Activated CD8-positive, alpha-beta memory T cell treated with anti-CD3 and anti-CD28 coated beads, Interleukin-2, amount 10 ng/mL, durations not matched to agents 7 days and 5 days (primary cell): Measurements from ENCODE around the gene GMDS. TPM values are rescaled to one million over a fixed set of nuclear protein-coding genes. Genes with fewer than 3 reads are reported as not detected.

ENCODE experiments used
- ATAC-seq: fragments of 150-1000 bp; cut with Tn5 transposase; one replicate; pipeline ENCODE4 v1.10.0; 2021; ENCODE audit warnings: moderate library complexity
- CTCF ChIA-PET: fragments of 350-600 bp; sonication (Branson Sonifier 250); formaldehyde crosslinking; loops from one replicate; lab custom pipeline; 2021; ENCODE audit warnings: antibody characterized with exemption; lab: Charles Lee
- DNase-seq: peaks from one replicate; pipeline ENCODE4 v3.0.0-alpha.2; 2020
- H3K27ac Mint-ChIP-seq: one replicate; pipeline ENCODE4 v1.8.0; 2021; ENCODE audit warnings: mild to moderate bottlenecking, mixed read lengths
- H3K27me3 Mint-ChIP-seq: one replicate; pipeline ENCODE4 v1.8.0; 2021; ENCODE audit warnings: mixed read lengths
- H3K36me3 Mint-ChIP-seq: one replicate; pipeline ENCODE4 v1.8.0; 2021; ENCODE audit warnings: mild to moderate bottlenecking, mixed read lengths
- H3K4me1 Mint-ChIP-seq: one replicate; pipeline ENCODE4 v1.8.0; 2021; ENCODE audit warnings: mixed read lengths
- H3K4me3 Mint-ChIP-seq: one replicate; pipeline ENCODE4 v1.8.0; 2021; ENCODE audit warnings: mild to moderate bottlenecking, moderate library complexity, mixed read lengths
- H3K9me3 Mint-ChIP-seq: one replicate; pipeline ENCODE4 v1.8.0; 2022; ENCODE audit warnings: low read depth, mixed read lengths
- total RNA-seq, 2 experiments: library from RNA; stranded (reverse); gene quantifications; one replicate each; pipeline ENCODE4 v1.2.3, GENCODE V29; 2021

Gene GMDS
- total RNA-seq, 2 experiments from 2014 or later: 28.2 to 36.9 TPM

GRCh38 chr6:1834646-1835516 lies 410.5 kb downstream of the GMDS start:
- H3K4me1 Mint-ChIP-seq: no peaks in the 10 kb centered on the region
- no peaks in the 10 kb centered on the region for H3K27me3 Mint-ChIP-seq
- H3K9me3 Mint-ChIP-seq: no peaks in the 10 kb centered on the region
- ATAC-seq: no peak
- H3K36me3 Mint-ChIP-seq: no peaks in the 10 kb centered on the region
- no peak for DNase-seq
- no peak overlapping the region for H3K27ac Mint-ChIP-seq
- H3K4me3 Mint-ChIP-seq: no peak overlapping the region
- CTCF ChIA-PET: no interaction called here

DNA sequence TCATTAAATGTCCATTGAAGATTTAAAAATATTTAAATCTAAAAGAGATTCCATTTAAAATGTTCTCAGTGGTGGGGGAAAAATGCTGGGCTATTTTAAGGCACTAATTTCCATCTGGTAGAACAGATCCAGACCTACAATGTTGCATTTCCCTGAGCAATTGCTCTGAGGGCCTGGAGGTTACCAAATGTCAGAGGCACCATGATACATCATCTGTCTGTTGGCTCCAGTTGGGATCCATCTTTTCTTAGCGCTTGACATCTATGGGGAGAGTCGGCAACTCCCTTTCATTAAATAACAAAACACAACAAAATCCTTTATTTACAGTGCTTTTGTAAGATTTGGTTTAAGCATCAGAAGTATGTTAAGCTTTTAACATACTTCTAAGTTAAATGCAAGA lies 411.2 kb downstream of the GMDS start:
- Mint-ChIP-seq H3K4me1 (no peaks in the 10 kb centered on the region), H3K27me3 (no peaks in the 10 kb centered on the region), H3K27ac (no peak overlapping the region), H3K4me3 (no peak overlapping the region), H3K36me3 (peaks cover 3% of the 10 kb centered on the region), H3K9me3 (no peaks in the 10 kb centered on the region)
- CTCF ChIA-PET: no interaction called here
- no peak for DNase-seq
- no peak for ATAC-seq

DNA sequence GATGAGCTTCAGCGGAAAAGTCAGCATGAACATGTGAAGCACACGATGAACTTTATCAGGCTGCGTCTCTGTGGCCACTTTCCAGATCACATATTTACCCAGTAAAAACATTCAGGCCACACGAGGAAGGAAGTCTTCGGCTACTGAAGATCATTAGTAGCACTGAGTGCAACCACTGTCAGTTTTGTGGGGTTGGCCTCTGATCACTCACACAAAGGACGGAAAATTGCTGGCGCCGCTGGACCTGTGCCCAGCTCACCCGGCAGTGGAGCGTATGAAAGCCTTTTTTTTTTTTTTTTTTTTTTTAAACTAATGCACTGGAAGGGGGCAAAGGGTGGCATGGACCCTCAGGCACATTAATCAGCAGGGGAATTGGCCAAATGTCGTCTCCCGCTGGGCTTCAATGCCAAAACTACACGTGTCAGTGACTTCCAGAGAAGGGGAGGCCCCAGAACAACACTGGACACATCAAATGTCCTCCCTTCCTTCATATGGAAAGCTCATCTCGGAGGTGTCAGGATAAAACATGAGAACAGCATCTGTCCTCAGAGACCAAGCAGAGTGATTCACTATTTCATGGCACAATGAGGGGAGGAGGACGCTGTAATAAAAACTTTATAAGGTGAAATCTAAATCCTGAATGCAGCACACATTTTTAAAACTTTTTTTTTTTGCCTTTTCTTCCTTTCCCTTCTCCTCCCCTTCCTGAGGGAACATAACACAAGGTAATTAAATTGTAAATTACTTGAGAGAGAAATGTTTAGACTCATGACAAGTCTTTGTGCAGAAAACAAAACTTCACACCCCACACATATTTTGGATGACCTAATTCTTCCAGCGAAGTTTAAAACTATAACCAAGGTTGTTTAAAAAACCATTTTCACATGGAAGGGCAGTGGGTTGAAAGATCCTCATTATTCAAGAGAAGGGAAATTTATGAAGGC lies 412.3 kb downstream of the GMDS start:
- CTCF ChIA-PET: no interaction called here
- H3K4me3 Mint-ChIP-seq: no peak overlapping the region

GRCh38 chr6:1832358-1832757 lies 413.0 kb downstream of the GMDS start:
- CTCF ChIA-PET: no interaction called here
- Mint-ChIP-seq H3K9me3 (peaks cover 16% of the 10 kb centered on the region), H3K4me1 (no peaks in the 10 kb centered on the region), H3K27ac (no peak overlapping the region), H3K36me3 (peaks cover 17% of the 10 kb centered on the region), H3K27me3 (no peaks in the 10 kb centered on the region), H3K4me3 (no peak overlapping the region)
- no peak for DNase-seq
- ATAC-seq: no peak

More for the DNA sequence above, 412.3 kb downstream of the GMDS start:
- DNase-seq (no peak), ATAC-seq (no peak)
- Mint-ChIP-seq H3K4me1 (no peaks in the 10 kb centered on the region), H3K27me3 (no peaks in the 10 kb centered on the region), H3K9me3 (peaks cover 10% of the 10 kb centered on the region), H3K27ac (no peak overlapping the region), H3K36me3 (peaks cover 12% of the 10 kb centered on the region)

DNA sequence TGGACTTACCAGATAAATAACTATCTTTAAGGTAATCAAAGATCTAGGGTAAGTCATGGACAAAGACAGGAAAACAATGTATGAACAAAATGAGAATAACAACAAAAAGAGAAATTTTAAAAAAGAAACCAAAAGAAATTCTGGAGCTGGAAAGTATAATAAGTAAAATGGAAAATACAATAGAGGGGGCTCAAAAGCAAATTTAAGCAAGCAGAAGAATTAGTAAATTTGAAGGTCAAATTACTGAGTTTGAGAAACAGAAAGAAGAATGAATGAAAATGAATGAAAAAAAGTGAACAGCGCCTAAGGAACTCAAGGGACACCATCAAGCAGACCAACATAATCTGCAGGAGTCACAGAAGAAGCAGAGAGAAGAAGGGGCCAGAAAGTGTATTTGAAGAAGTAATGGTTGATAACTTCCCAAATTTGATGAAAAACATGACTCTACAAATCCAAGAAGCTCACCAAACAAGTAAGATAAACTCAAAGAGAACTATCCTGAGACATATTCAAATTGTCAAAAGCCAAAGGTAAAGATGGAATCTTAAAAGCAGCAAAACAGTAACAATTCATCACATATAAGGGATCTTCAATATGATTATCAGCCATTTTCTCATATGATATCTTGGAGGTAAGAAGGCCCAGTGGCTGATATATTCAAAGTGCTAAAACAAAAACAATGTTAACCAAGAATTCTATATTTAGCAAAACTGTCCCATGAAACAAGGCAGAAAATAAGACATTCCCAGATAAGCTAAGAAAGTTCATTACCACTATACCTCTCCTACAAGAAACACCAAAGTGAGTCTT lies 417.2 kb downstream of the GMDS start:
- H3K4me3 Mint-ChIP-seq: no peak overlapping the region
- CTCF ChIA-PET: no interaction called here
- peaks cover 17% of the 10 kb centered on the region for H3K36me3 Mint-ChIP-seq
- no peak overlapping the region for H3K27ac Mint-ChIP-seq
- peaks cover 16% of the 10 kb centered on the region for H3K9me3 Mint-ChIP-seq
- DNase-seq (no peak), ATAC-seq (no peak)
- no peaks in the 10 kb centered on the region for H3K4me1 Mint-ChIP-seq
- H3K27me3 Mint-ChIP-seq: no peaks in the 10 kb centered on the region

- H3K4me3 Mint-ChIP-seq: no peak overlapping the region
- CTCF ChIA-PET: no interaction called here
- peaks cover 16% of the 10 kb centered on the region for H3K9me3 Mint-ChIP-seq
- H3K36me3 Mint-ChIP-seq: peaks cover 17% of the 10 kb centered on the region
- H3K27me3 Mint-ChIP-seq: no peaks in the 10 kb centered on the region
- DNase-seq (no peak), ATAC-seq (no peak)
- H3K4me1 Mint-ChIP-seq: no peaks in the 10 kb centered on the region
- no peak overlapping the region for H3K27ac Mint-ChIP-seq
Measured at GRCh38 chr6:1825926-1826325, 419.5 kb downstream of the GMDS start.

- H3K4me3 Mint-ChIP-seq: no peak overlapping the region
- H3K27me3 Mint-ChIP-seq: no peaks in the 10 kb centered on the region
- peaks cover 16% of the 10 kb centered on the region for H3K9me3 Mint-ChIP-seq
- H3K27ac Mint-ChIP-seq: no peak overlapping the region
- peaks cover 17% of the 10 kb centered on the region for H3K36me3 Mint-ChIP-seq
- CTCF ChIA-PET: no interaction called here
- no peaks in the 10 kb centered on the region for H3K4me1 Mint-ChIP-seq
- ATAC-seq (no peak), DNase-seq (no peak)
Measured at GRCh38 chr6:1825277-1825676, 420.1 kb downstream of the GMDS start.

GRCh38 chr6:1821513-1822183 lies 423.8 kb downstream of the GMDS start:
- no peak overlapping the region for H3K27ac Mint-ChIP-seq
- no peak for ATAC-seq
- CTCF ChIA-PET: no interaction called here
- H3K9me3 Mint-ChIP-seq: no peaks in the 10 kb centered on the region
- DNase-seq: no peak
- H3K27me3 Mint-ChIP-seq: no peaks in the 10 kb centered on the region
- H3K4me1 Mint-ChIP-seq: no peaks in the 10 kb centered on the region
- no peak overlapping the region for H3K4me3 Mint-ChIP-seq
- no peaks in the 10 kb centered on the region for H3K36me3 Mint-ChIP-seq

DNA sequence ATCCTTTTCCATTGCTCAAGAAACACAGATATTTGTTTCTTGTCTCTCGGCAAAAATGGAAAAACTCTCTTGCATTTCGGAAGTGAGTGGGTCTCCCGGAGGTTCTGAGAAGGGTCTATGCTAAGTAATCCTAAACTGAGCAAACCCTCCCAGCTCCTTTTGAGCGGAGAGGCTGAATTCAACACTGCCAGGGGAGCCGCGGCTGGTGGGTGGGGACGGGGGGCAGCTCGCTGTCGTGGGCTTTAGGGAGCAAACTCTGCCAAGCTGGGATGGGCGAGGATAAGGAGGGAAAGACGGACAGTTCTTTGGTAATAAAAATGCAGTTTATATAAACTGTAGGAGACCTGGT lies 424.3 kb downstream of the GMDS start:
- Mint-ChIP-seq H3K27ac (no peak overlapping the region), H3K4me1 (no peaks in the 10 kb centered on the region), H3K36me3 (no peaks in the 10 kb centered on the region), H3K9me3 (no peaks in the 10 kb centered on the region), H3K27me3 (no peaks in the 10 kb centered on the region), H3K4me3 (no peak overlapping the region)
- ATAC-seq (no peak), DNase-seq (no peak)
- CTCF ChIA-PET: no interaction called here

DNA sequence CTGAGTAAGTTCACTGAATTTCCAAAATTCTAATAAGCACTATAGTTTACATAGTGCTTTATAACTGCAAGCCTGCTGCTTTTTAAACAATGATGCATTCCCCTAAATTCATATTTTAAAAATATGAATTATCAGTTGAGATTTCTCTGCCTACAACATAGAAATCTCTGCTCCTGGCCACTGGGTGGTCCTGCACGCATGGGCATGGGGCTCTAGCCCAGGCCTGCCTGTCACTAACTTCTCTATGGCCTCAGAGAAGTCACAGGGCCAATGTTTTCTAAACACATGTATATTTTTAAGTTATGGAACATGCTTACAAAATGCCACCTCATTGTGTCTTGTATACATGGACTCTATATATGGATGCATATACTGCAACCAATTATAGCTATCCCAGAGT lies 424.7 kb downstream of the GMDS start:
- no peak for ATAC-seq
- no peaks in the 10 kb centered on the region for H3K36me3 Mint-ChIP-seq
- no peak overlapping the region for H3K27ac Mint-ChIP-seq
- no peak for DNase-seq
- H3K4me1 Mint-ChIP-seq: no peaks in the 10 kb centered on the region
- no peaks in the 10 kb centered on the region for H3K9me3 Mint-ChIP-seq
- no peaks in the 10 kb centered on the region for H3K27me3 Mint-ChIP-seq
- no peak overlapping the region for H3K4me3 Mint-ChIP-seq
- CTCF ChIA-PET: no interaction called here

- H3K4me3 Mint-ChIP-seq: no peak overlapping the region
- ATAC-seq: no peak
- H3K4me1 Mint-ChIP-seq: no peaks in the 10 kb centered on the region
- CTCF ChIA-PET: no interaction called here
- H3K36me3 Mint-ChIP-seq: no peaks in the 10 kb centered on the region
- DNase-seq: no peak
- H3K27ac Mint-ChIP-seq: no peak overlapping the region
- no peaks in the 10 kb centered on the region for H3K9me3 Mint-ChIP-seq
- H3K27me3 Mint-ChIP-seq: no peaks in the 10 kb centered on the region
Measured at GRCh38 chr6:1820165-1820564, 425.2 kb downstream of the GMDS start.

DNA sequence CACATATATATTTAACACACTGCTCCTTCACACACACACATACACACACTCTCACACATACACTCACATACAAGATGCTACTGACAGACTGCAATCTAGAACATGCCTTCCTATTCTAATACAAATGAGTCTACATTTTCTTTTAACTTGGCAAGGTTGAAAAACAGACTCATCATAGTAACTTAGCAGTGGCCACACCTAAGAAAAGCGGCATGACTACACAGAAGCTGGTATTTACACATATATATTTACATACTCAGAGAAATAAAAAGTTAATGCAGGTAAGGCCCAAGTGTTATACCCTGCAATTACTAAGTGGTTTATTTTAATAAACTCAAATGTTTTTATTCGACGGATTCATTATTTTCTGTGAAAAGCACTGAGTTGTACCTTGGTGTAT lies 426.4 kb downstream of the GMDS start:
- Mint-ChIP-seq H3K4me1 (peaks cover 1% of the 10 kb centered on the region), H3K27me3 (no peaks in the 10 kb centered on the region), H3K4me3 (no peak overlapping the region), H3K9me3 (no peaks in the 10 kb centered on the region), H3K27ac (no peak overlapping the region), H3K36me3 (no peaks in the 10 kb centered on the region)
- DNase-seq (no peak), ATAC-seq (no peak)
- CTCF ChIA-PET: no interaction called here
